Fibroblast of mammary gland (primary cell): ENCODE measurements around the gene EFNA5.

Source experiments
- DNase-seq: peaks from one replicate; pipeline ENCODE4 v3.0.0-alpha.2; 2010; ENCODE audit warnings: low read depth
- H3K4me3 ChIP-seq: 2 replicates; pipeline ENCODE4 v1.5.1; 2011; ENCODE audit warnings: low read depth, mild to moderate bottlenecking, low read length, moderate library complexity; ENCODE audit not compliant: control insufficient read depth
- CTCF ChIP-seq: conservative IDR thresholded peaks from 2 replicates; pipeline ENCODE4 v1.5.1; 2011; ENCODE audit warnings: low read depth, low read length, inconsistent platforms; ENCODE audit not compliant: control insufficient read depth, insufficient read depth

The EFNA5 gene

DNA sequence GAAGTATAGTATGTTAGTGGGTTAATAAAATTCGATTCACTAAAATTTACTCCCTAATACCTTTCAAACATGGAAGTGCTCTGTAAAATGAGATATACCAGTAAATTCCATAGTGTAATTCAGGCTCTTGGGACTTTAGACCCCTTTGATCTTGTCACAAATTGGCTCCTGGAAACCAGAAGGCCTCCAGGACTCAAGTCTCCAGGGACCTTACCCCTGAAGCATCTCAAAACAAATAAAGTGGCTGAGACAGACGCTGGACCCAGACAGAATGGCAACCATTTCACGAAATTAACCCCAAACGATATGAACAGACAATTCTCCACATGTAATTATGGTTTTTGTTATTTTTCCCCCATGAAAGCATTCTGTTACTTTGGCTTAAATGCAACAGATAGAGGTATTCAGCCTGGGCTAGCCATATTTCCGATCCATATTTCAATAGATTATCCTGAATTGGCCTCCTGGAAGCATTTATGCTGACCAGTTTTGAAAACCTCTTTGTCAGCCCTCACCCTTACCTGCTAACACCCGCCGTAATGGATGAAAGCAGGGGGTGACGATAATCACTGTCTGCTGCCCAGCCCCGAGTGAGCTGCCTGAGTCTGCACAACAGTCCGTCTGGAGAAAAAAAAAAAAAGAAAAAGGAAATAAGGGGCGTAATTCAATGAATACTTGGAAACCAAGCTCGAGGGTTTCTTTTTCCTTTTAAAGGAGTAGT lies 34.1 kb upstream of the EFNA5 start:
- H3K4me3 ChIP-seq: peak overlapping the region; percentile 5
- DNase-seq: peak; percentile 2
- TF ChIP-seq CTCF: no peak

GRCh38 chr5:107700481-107700880 lies 29.7 kb upstream of the EFNA5 start:
- peak; percentile 11 for DNase-seq

GRCh38 chr5:107699425-107699824 lies 28.7 kb upstream of the EFNA5 start:
- no peak for TF ChIP-seq CTCF
- no peak overlapping the region for H3K4me3 ChIP-seq
- DNase-seq: no peak

More at GRCh38 chr5:107700481-107700880, 29.7 kb upstream of the EFNA5 start:
- no peak for TF ChIP-seq CTCF
- H3K4me3 ChIP-seq: no peak overlapping the region

GRCh38 chr5:107698286-107698685 lies 27.5 kb upstream of the EFNA5 start:
- TF ChIP-seq CTCF: no peak
- H3K4me3 ChIP-seq: no peak overlapping the region
- peak; percentile 61 for DNase-seq

DNA sequence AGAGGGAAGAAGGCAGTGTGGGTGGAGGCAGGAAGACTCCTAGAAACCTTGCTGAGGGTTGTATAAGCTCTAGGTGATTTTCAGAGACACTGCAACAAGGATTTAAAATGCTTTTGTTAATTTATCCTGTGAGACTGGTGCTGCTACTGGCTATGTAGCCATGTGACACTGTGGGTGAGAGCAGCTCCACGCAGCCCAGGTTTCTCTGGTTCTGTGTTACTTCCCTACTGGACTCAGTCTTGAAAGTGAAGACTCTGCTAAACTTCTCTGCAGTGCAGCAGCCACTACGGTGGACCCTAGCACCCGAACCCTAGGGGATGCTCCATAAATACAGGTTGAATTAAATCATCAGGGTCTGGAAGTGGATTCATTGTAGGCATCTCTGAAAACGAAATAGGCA lies 25.8 kb upstream of the EFNA5 start:
- H3K4me3 ChIP-seq: no peak overlapping the region
- TF ChIP-seq CTCF: no peak

GRCh38 chr5:107696080-107696479 lies 25.3 kb upstream of the EFNA5 start:
- no peak for TF ChIP-seq CTCF
- DNase-seq: no peak
- no peak overlapping the region for H3K4me3 ChIP-seq

More for the DNA sequence above, 25.8 kb upstream of the EFNA5 start:
- no peak for DNase-seq
